ENCODE measurements around the gene SLC25A23. TPM values are rescaled to one million over a fixed set of nuclear protein-coding genes. Genes with fewer than 3 reads are reported as not detected.

SLC25A23 gene
- total and polyA plus RNA-seq, 10 of the 15 experiments (the other 5 are each of a cell fraction or from before 2014, with no cell fraction given) = 10.2 to 85.8 (median 50.0) TPM

- CTCF ChIA-PET = interaction anchor here (0.6 to 1.4 kb wide), 2 partner anchors 14 to 119 kb away, joined by 4 to 5 read pairs; partner anchors contain the start of gene DENND1C
- WGBS (ENCODE audit: insufficient coverage, insufficient replicate concordance, low lambda C conversion rate, missing lambda C conversion rate) = 42% methylated on average over 8 of the region's 8 CpGs
- POLR2A ChIA-PET = interaction anchor here (1.0 to 1.1 kb wide), 3 partner anchors 11 to 14 kb away, joined by 3 to 7 read pairs (median 4); partner anchors contain the start of gene DENND1C
Measured at GRCh38 chr19:6467384-6467783, 7.8 kb upstream of the SLC25A23 start.

More at GRCh38 chr19:6467384-6467783, 7.8 kb upstream of the SLC25A23 start:
- Histone ChIP-seq H3K9me3 (replicated peaks; ENCODE audit: control insufficient read depth, insufficient read depth, low read length) (no peaks in the 10 kb centered on the region), H3K27me3 (replicated peaks in 1 of 2; ENCODE audit: control insufficient read depth in 2 of 2, insufficient read depth in 2 of 2, low read length in 1 of 2) (no peaks in the 10 kb centered on the region), H3K4me3 (no peak overlapping the region), H3K79me2 (ENCODE audit: control insufficient read depth, insufficient read depth, low read length) (no peaks in the 10 kb centered on the region), H4K20me1 (ENCODE audit: control insufficient read depth, insufficient read depth) (no peaks in the 10 kb centered on the region), H3K27ac (ENCODE audit: control insufficient read depth, insufficient read depth) (no peak overlapping the region), H3K4me1 (ENCODE audit: control insufficient read depth, insufficient read depth, low read length) (no peaks in the 10 kb centered on the region), H3K36me3 (ENCODE audit: control insufficient read depth in 2 of 2, insufficient read depth in 2 of 2, low read length in 1 of 2) (no peaks in the 10 kb centered on the region; a peak in 2 of 4 replicates), H2AFZ (ENCODE audit: control insufficient read depth, low read depth, low read length) (no peak overlapping the region), H3K9ac (ENCODE audit: control insufficient read depth, insufficient read depth, low read length) (no peak overlapping the region), H3K4me2 (ENCODE audit: control insufficient read depth, insufficient read depth) (no peak overlapping the region)
- DNase-seq (ENCODE audit: low read depth, low spot score) (no peak), ATAC-seq (peak; percentile 57), FAIRE-seq (no peak)
- in situ Hi-C loops (cut with MboI) = no loop called here
- no peak for TF ChIP-seq SMAD5 (IDR thresholded peaks at IDR 0.05; ENCODE audit: low read depth)
- 0 out of 2 replicates have a peak, but pooled peaks have one; percentile 9 for TF ChIP-seq IKZF1 (conservative IDR thresholded peaks at IDR 0.05)
- peak; percentile 17; the same call in 1 of the 2 replicates for TF ChIP-seq RELB (IDR thresholded peaks at IDR 0.05; ENCODE audit: low read depth)
- no peak for TF ChIP-seq RUNX3 (IDR thresholded peaks at IDR 0.05; ENCODE audit: low read length)
- ChIA-PET RAD21 (ENCODE audit: unreplicated experiment) (interaction anchor here (1.7 kb wide), 1 partner anchor 14 kb away, joined by 8 read pairs; the partner anchor contains the start of gene DENND1C), SMC1A (ENCODE audit: uncharacterized antibody, unreplicated experiment) (no interaction called here)
- intact Hi-C loops (cut with micrococcal nuclease; ENCODE audit: unreplicated experiment) = no loop called here
- TSS peak; percentile 95 for BruUV-seq (replicated peaks)
